ENCODE results near the gene TUBGCP2.
"Not testable (repeated sequence)": the region's sequence is repeated elsewhere in the genome, so short reads cannot be mapped to it uniquely, and the experiment has no call there.

Gene TUBGCP2

DNA sequence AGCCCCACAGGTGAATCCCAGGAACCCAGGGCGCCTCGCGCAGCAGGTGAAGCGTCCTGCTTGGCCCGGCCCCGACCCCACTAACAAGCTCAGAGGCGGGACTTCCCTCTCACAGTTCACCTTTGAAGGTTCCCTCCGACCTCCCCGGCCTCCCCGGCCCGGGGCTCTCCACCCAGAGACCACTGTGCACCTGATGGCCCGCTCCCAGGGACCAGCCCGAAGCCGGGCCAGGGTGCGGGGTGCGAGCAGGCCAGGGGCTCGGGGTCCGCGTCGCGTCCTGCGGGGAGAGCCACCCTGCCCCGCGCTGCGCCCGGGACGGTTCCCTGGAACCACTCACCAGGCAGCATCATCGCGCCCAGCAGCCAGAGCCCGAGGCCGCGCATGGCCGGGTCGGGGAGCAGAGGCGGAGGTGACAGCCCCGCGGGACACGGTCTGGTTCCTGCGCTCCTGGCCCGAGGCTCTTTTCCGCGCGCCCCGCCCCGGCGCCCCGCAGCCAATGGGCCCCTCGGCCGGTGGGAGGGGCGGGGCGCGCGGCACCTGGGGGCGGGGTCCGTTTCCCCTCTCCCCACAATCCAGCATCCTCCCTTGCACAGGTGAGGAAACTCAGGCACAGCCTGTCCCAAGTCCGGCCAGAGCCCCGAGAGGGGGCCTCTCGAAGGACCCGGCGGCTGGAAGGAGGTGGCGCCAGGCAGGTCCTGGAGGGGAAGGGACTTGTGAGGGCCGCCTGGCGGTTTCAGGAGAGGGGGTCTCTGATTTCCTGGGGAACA lies 32.1 kb downstream of the TUBGCP2 start, which contains the start of gene ADAM8:
Gene ADAM8 (minus strand): TSS at position 434 of the 767 bp plus-strand sequence. CDS start 51 bp downstream, at position 383.
- DNase-seq, result peak; percentile 70

DNA sequence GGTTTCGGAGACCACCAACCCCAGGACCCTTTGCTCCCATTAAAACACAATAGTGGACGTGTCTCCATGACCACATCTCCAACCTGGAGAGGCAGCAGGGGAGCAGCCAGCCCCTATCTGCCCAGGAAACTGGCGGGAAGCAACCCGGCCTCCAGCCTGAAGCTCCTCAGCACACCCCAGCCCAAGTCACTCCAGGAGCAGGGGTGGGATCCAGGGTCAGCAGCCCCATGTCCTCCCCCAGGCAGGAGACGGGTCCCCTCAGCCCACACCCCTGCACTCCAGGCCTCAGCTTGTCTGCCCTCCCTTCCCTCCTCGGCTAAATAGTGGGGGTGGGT lies 32.6 kb downstream of the TUBGCP2 start:
- DNase-seq, result no peak

DNA sequence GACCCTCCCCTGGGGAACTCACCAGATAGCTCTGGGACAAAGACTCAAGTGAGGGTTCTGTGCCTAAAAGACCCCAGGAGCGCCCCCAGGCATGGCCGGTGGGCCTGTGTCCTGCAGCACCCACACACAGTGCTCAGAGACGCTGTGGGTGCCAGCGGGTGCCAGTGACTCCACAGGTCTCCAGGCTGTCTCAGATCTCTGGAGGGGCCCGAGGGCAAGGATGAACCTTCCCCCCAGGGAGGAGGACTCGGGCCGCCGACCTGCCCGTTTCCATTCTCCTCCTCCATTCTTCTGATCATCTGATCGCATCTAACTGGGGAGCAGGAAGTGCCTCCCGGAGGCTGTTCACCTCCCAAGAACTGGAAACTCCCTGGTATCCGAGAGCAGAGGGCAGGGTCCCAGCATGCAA lies 33.0 kb downstream of the TUBGCP2 start:
- peak; percentile 63 for DNase-seq

GRCh38 chr10:133274751-133275683 lies 33.7 kb downstream of the TUBGCP2 start:
- peak; percentile 85 for DNase-seq

DNA sequence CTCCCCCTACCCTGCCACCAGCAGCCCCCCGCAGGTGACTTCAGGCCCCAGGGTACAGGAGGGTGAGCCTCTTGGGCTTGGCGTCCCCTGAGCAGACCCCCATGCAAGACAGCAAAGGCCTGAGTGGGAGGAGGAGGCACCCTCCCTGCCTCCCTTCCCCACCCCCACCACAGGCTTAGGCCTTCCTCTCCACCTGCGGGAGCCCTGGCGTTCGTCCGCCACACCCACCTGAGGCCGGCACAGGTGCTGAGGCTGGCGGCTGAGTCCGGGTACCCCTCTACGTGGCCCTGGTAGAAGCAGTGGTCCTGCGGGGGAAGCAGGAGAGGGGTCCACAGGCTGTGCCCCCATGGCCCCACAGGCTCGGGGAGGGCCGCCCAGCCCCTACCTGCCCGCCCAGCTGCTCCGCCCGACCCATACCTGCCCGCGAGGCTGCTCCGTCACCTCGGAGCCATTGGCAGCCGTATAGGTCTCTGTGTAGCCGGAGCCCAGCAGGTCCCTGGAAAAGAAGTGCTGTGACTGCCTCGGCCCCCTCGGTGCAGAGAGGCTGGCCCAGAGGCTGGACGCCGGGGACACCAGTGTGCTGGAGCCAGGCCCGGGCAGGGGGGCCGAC lies 35.0 kb downstream of the TUBGCP2 start:
- DNase-seq, result no peak

- DNase-seq, result no peak
Measured at GRCh38 chr10:133272964-133273420, 35.7 kb downstream of the TUBGCP2 start.

DNA sequence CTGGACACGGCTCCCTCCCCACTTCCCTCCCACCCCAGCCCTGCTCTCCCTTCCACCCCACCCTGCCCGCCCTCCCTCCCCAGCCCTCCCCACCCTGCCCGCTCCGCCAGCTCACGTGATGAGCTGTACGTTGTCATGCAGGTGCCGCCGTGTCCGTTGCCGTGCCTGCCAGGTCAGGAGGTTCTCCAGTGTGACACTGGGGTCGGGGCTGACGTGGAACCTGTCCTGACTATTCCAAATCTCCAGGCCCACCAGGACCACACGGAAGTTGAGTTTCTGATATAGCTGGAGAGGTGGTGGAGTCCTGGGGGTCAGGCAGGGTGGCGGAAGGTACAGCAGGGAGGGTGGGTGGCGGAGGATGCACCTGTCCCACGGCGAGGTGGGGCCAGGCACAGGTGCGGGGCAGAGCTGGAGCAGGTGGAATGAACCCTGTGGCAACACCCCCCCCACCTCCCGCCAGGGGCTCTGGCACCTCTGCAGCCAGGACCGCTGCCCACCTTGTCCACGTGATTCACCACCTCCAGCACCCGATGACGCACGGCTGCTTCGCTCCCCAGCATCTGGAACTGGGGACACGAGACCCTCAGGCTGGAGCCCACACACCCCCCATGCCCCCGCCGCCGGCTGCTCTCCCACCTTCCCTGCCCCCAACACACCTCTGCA lies 36.2 kb downstream of the TUBGCP2 start:
- no peak for DNase-seq

DNA sequence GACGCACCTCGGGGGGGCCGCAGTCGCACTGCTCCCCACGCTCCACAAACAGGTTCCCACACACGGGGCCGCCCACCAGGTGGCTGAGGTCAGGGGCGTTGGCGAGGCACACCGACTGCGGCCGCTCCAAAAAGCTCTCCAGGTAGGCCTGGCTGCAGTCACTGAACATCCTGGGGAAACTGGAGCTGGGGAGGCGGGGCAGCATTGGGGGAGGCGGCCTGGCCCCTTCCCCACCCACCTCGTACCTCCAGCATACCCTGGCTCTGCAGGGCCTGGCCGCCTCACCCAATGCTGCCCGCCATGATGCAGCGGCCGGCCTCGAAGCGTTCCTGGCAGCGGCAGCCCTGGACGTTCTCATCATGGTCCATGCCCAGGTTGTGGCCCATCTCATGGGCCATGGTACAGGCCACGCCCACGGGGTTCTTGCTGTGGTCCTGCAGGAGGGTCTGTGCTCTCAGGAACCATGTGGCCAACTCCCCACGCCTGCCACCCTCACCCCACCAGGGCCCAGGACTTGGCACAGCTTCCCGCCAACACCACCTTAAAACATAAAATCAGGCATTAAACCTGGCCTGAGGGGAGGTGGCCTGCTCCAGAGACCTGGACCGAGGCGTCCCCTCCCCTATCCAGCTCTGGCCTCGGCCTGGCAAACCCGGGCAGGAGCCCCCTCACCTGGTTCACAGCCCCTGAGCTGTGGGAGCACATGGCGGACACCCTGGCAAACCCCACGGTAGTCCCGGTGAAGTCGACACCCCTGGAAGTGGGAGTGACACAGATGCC lies 37.0 kb downstream of the TUBGCP2 start:
- DNase-seq, result no peak

GRCh38 chr10:133270773-133271297 lies 37.8 kb downstream of the TUBGCP2 start:
- DNase-seq, result no peak

DNA sequence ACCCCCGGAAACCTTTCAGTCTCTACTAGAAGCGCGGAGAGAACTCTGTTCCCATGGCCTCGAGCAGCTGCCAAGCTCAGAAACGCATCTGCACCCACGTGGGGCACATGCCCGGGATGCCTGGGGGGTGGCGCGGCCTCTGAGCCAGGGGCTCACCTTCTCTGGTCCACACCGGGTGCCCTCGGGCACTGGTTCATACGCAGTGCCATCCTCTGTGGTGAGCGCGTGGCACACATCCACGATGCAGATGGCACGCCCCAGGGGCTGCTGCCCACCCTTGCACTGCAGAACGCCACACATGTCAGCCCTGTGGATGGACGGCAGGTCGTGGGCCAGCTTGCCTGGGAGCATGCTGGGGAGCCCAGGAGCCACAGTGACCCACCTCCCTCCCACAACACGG lies 38.5 kb downstream of the TUBGCP2 start:
- no peak for DNase-seq

GRCh38 chr10:133269367-133269766 lies 39.3 kb downstream of the TUBGCP2 start:
- DNase-seq, result no peak

DNA sequence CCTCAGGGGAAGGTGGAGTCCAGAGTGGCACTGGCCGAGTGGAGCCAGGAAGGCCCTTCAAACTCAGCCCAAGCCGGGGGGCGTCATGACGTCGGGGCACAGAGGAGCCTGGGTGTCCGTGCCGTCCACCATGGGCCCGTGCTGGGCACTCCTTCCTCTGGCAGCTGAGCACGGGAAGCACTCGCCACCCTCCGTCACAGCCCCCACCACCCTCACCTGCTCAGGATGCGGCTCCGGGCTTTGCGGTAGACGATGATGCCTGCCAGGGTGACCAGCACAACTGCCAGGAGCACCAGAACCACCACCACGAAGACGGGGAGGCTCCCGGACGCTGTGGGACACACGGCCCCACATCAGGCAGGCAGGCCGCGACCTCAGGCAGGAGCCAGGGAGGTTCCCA lies 40.1 kb downstream of the TUBGCP2 start:
- DNase-seq, result no peak

DNA sequence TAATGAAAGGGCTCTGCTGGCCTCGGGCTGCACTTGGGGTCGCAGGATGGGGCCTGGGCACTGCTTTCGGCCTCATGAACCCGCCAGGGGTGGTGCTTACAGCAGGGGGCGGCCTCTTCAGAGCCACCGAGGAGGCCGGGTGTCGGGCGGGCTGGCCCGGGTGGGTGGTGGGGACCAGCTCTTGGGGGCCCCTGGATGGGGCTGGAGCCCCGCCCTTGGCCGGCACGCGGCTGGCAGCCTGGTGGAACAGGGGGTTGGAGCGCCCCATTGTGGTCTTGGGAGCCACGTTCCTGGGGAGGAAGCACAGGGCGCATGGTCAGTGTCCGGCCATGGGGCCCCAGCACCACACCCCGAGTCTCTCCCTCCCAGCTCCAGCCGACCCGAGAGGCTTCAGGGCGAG lies 40.8 kb downstream of the TUBGCP2 start:
- no peak for DNase-seq

DNA sequence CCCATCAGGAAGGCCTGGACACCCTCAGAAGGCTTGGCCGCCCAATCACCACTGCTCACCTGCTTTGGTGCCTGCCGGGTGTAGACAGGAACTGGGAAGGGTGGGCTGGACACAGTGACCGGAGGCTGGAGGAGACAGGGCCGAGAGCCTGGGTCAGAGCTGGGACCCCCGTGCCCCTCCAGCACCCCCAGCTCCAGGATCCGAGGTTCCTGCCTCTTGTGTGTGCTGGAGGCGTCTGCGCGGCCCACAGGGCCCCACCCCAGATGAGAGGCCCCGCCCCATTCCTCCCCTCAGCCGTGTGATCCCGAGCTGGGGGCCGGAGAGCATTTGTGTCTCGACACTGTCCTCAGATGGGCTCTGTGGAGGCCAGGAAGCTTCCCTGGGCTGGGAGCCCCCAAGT lies 41.4 kb downstream of the TUBGCP2 start:
- DNase-seq, result no peak

DNA sequence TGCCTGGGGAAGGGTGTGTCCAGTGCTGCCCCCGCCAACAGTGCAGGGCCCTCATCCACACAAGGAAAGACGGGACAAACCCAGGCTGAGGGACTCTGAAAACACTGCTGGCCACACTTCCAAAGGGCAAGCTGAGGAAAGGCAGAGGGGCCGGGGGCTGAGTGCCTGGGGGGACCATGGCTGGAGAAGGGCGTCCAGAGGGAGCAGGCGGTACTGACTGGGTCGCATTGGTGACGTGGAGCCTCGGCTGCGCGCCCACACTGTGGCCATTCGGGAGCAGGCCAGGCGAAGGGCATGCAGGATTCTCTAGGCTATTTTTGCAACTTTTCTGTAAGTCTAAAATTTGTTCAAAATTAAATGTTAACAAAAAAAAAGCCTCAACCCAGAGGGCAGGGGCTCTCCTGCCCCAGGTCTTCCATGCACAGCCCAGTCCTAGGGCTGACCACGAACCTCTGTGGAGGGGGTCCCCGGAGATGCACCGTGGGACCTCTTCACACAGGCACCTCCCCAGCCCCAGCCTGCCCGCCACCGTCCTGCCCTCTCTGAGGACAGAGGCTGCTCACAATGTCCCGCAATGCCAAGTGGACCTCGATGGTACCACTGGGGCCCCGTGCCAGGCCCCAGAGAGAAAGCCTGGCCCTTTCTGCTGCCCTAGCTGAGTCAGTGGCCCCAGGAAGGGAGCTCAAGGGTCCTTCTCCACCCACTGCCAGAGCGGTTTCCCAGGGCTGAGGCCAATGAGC lies 42.4 kb downstream of the TUBGCP2 start:
- no peak for DNase-seq

- not testable (repeated sequence) for DNase-seq
Measured at GRCh38 chr10:133265052-133265451, 43.6 kb downstream of the TUBGCP2 start.

GRCh38 chr10:133264461-133264860 lies 44.2 kb downstream of the TUBGCP2 start:
- DNase-seq, result peak; percentile 62

DNA sequence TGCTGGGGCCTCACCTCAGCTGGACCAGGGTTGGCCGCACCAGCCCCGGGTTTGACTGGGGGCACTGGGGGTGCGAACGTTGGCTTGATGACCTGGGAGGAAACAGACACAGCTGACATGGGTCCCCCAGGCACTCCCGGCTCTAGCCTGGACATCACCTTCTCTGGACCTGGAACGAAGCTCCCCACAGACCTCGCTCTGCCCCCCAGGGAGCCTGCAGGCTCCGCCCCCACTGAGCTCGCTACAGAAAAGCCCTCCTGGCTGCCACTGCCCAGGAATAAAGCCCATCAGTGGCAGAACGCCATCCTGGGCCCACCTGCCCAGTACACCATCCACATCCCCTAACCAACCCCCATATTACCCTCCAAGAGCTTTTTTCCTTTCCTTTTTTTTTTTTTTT lies 45.0 kb downstream of the TUBGCP2 start:
- no peak for DNase-seq

- no peak for DNase-seq
Measured at GRCh38 chr10:133262696-133263095, 46.0 kb downstream of the TUBGCP2 start.

GRCh38 chr10:133261726-133262325 lies 46.8 kb downstream of the TUBGCP2 start:
- DNase-seq, result peak; percentile 88
